Activated T-helper 1 cell treated with anti-CD3 and anti-CD28 coated beads, Interleukin-2, amount 50 U/mL, for 16 hours (primary cell): ENCODE measurements around the gene COX15.
"Not testable (repeated sequence)": the region's sequence is repeated elsewhere in the genome, so short reads cannot be mapped to it uniquely, and the experiment has no call there.

Source experiments
- DNase-seq, 2 donors: peaks; one replicate each; pipeline ENCODE4 v3.0.0-alpha.2; 2020; ENCODE audit warnings: low read depth in 1 of 2, low spot score in 1 of 2

The COX15 gene

DNA sequence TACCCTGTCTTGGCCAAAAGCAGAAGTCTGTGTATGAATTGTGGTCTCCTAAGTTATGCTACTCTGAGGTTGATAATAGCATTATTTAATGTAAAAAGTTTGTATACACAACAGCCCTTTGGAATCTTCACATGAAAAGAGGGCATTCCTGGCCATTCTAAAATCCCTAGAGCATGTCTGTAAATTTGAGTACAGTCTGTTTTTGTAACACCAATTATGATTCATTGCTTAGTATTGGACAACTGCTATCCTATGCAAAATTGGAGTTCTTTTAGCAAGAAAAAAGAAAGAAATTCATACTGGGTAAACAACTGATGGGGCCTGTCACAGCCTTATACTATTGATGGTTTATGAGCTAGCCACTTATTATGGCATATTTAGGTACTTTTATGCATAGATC is 10.3 kb upstream of the COX15 start:
- DNase-seq = no peak

DNA sequence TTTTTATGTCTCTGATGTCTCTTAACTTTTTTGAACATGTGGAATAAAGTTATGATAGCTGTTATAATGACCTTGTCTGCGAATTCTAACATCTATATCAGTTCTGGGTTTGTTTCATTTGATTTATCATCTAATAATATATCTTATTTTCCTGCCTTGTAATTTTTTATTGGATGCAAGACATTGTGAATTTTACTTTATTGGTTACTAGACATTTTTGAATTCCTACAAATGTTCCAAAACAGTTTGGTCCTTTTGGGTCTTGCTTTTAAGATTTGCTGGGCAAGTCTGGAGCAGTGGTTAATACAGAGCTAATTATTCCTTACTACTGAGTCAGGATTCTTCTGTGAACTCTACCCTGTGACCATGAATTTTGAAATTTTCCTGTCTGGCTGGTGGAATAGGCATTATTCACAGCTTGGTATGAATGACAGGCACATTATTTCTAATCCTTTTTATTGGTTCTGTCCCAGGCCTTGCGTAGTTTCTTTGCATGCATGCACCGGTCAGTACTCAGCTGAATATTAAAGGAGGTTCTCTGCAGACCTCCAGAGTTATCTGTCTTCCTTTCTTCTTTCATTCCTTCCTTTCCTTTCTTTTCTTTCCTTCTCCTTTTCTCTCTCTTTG is 9.1 kb upstream of the COX15 start:
- DNase-seq = no peak

DNA sequence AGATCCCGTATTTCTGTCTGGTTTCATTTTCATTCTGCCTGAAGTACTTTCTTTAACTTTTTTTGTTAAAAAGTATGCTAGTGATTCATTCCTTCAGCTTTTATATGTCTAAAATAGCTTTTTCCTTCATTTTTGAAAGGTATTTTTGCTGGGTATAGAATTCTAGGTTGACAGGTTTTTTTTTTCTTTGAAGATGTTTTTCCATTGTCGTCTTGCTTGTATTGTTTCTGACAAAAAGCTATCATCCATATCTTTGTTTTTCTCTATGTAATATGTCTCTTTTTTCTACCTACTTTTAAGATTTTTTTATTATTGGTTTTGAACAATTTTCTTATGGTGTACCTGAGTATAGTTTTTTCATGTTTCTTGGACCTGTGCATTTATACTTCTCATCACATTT is 8.3 kb upstream of the COX15 start:
- no peak for DNase-seq

- not testable (repeated sequence) for DNase-seq
These were observed 2.2 kb upstream of the COX15 start for GRCh38 chr10:99734111-99734510.

DNA sequence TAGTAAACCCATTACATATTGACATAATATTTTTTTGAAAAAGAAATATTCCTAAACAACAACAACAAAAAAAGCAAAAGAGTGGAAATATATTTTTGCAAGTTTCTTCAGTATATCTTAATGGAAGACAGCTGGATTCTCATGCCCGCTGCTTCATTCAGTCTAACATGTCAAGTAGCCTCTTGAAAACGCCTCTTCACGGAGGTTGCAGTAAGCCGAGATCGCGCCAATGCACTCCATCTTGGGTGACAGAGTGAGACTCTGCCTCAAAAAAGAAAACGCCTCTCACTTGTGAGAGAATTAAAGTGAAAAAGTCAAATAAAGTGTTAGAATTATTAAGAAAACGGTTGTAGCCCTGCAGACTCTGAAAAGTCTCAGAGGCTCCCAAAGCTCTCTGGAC is 1.4 kb upstream of the COX15 start:
- no peak for DNase-seq

DNA sequence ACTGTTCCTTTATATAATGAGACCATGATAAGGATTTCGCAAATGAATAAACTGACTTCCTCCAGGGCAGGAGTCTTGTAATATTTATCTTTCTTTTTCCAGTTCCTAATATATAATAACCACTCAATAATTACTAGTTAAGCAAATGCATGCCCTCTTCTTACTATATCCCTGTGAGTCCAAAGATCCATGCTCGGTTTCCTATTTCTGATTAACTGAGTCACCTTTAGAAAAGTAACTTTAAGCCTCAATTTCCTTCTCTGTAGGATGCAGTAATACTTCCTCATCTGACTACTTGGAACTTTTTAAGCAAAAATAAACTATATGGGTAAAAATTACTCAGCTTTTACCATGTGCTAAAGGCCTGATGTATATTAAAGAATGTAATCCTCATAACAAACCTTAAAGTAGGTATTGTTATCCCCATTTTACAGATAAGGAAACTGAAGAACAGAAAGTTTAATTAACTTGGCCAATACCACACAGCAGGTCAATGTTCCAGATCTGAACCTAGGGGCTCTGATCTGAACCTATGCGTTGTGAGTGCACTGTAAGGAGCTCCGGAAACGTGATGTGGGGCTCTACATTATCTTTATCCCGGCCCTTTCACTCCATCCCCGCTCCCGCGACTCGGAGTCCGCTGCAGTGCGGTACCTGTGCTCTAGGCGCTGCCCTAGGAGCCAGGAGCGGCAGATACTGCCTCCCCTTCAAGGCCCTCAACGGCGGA is 458 bp downstream of the COX15 start:
- DNase-seq = no peak

GRCh38 chr10:99730026-99730425 is 1.9 kb downstream of the COX15 start:
- DNase-seq = no peak

- DNase-seq = no peak
These were observed 11.5 kb downstream of the COX15 start for GRCh38 chr10:99720387-99720786.

- DNase-seq = no peak
These were observed 17.5 kb downstream of the COX15 start for GRCh38 chr10:99714446-99714845.

GRCh38 chr10:99711129-99711719 is 20.7 kb downstream of the COX15 start:
- DNase-seq = no peak

DNA sequence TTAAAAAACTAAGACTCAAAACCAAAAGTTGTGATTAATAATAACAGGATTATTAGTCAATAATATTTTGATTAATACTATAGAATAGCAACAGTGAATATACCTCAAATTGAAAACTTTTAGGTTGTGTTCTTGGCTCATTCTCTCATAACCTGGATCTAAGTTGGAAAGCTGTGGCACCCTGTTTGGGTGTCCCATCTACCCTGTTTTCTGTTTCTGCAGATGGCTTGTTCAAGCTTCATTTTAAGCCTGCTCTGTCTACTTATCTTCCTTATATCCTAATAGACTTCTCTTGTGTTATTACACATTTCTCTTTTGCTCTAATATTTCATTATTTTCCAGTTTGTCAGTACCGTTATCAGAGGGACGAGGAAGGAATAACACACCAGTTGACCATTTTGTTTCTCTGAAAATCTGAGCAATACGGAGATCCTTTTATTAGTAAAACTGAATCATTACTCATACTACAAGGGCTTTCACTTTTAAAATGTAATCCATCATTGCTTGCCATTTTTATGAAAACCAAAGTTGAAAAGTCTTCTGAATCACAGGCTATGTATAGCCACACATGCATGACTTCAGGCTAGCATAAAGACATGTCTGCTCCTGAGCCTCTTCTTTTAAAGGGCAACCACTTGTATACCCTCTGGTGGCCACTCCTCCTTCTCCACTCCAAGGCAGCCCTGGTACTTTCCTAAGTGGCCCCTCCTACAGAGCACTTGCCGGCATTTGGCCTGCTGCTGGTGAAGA is 22.3 kb downstream of the COX15 start:
- no peak for DNase-seq

DNA sequence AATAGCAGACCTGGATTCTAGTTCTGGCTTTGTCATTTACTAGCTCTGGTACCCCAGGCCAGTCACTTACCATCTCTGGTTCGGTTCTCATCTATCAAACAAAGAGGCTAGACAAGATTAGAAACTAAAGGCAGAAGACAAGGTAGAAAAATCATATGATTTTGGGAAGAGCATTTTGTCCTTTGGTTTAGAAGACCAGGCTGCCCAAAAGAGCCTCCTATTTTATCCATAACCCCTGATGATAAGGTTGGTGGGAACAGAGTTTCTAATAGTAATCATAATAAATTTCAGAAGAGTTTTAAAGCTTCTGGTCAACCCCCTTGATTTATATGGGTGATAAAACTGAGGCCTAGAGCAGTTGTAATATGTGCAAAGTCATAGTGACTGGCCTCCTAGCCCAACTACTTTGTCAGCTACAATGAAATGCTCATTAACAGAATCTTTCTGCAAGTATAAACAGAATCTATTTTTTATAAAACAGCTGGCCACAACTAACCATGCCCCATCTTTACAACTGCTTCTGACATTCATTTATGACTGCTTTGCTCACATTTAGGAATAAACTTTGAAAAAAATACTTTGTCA is 23.4 kb downstream of the COX15 start:
- no peak for DNase-seq

- no peak for DNase-seq
These were observed 31.3 kb downstream of the COX15 start for GRCh38 chr10:99700649-99701048.

DNA sequence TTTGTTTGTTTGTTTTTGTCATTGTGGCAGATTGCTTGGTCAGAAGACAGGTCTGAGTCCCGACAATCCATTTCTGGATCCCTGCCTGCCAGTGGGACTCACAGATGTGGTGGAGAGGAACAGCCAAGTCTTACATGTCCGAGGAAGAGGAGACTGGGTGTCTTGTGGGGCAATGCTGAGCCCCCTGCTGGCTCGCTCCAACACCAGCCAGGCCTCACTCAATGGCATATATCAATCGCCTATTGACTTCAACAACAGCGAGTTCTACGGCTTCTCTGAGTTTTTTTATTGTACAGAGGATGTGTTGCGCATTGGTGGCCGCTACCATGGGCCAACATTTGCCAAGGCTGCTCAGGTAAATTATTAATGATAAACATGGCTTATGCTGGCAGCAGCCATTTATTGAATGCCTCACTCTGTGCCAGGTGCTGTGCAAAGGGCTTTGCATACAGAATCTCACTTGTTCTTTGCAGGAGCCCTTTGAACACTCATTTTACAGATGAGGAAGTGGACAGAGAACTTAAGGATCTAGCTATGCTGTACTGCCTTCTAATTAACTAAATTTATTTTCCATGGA is 33.3 kb downstream of the COX15 start:
- no peak for DNase-seq

GRCh38 chr10:99695761-99696160 is 36.2 kb downstream of the COX15 start:
- DNase-seq = no peak

GRCh38 chr10:99693933-99694583 is 37.9 kb downstream of the COX15 start:
- DNase-seq = no peak

DNA sequence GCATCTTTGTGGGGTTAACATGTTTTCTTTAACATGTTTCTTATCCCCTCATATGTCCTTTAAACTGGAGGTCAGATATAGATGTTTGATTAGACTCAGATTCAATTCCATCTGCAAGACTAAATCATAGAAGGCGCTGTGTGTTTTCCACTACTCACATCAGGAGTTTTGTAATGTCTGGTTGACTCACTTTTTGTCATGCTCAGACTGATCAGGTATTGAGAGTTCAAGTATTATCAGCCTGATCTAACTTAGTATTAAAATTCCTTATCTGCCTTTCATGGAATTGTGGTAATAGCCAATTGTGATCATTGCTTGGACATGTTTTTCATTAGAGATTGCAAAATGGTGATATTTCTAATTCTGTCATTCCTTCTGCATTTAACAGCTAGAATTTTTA is 42.5 kb downstream of the COX15 start:
- DNase-seq = no peak

GRCh38 chr10:99685597-99685967 is 46.3 kb downstream of the COX15 start:
- DNase-seq = no peak

DNA sequence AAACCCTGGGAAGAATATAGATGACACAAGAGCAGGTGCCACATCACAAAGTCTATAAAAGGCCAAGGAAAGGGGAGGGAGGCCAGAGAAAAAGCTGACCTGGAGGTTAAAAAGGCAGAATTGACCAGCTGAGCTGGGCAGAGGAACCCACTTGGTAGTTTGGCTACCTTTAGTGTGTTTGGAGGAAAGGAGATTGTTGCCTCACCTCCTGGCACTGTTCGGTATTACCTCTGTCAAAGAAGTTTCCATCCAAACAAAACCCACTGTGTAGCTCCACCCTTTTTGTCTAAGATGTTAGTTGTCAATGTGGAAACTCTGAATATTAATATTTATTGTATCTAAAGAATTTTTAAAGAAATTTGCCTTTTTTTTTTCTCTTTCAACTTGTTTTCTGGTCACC is 49.2 kb downstream of the COX15 start:
- no peak for DNase-seq
